GM21360 (cell line): ENCODE results near the gene ZNF700.
"Not testable (repeated sequence)": the region's sequence is repeated elsewhere in the genome, so short reads cannot be mapped to it uniquely, and the experiment has no call there.

Experiments used
- ATAC-seq: cut with Tn5 transposase; IDR thresholded peaks from one replicate; pipeline ENCODE4 v1.9.1; 2021; ENCODE audit warnings: mild to moderate bottlenecking, moderate library complexity; ENCODE audit not compliant: unreplicated experiment

ZNF700 gene

GRCh38 chr19:11938383-11938782 is 13.5 kb downstream of the ZNF700 start:
- ATAC-seq: not testable (repeated sequence)

GRCh38 chr19:11941361-11941887 is 16.5 kb downstream of the ZNF700 start:
- ATAC-seq: not testable (repeated sequence)

DNA sequence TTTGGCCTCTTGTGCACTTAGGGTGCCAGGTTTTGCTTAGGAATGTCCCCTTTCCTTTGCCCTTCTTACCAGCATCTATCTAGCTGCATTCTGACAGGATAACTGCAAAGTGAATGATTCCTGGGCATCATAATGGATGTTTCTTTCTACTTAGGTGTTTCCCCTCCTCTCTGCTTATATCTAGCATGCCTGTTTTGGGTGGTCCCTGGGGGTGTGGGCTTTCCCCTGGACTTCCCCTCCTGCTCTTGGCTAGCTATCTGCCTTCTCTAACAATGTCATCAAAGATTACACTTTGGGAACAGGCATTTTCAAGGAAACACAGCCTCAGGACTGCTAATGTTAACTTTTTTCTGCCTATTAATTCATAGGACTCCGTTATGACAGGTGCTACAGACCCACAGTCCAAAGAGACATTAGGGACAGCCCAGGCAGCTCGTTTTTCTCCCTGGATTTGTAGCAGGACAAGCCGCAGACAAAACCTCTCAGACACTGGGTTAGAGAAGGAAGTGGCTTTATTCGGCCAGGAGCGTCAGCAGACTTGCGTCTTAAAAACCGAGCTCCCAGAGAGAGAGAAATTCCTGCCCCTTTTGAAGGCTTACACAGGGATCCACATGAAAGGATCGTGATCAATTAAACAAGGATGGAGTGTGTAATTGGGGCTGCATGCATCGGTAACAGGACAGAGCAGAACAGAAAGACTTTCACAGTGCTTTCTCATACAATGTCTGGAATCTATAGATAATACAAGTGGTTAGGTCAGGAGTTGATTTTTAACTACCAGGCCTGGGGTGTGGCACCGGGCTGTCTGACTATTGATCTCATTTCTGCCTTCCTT is 17.3 kb downstream of the ZNF700 start:
- ATAC-seq: no peak

GRCh38 chr19:11942843-11943108 is 17.9 kb downstream of the ZNF700 start:
- no peak for ATAC-seq

- no peak for ATAC-seq
These were observed 19.7 kb downstream of the ZNF700 start for GRCh38 chr19:11944656-11945055.

GRCh38 chr19:11948646-11949045 is 23.7 kb downstream of the ZNF700 start:
- ATAC-seq: no peak

- ATAC-seq: no peak
These were observed 24.3 kb downstream of the ZNF700 start for GRCh38 chr19:11949201-11949600.

DNA sequence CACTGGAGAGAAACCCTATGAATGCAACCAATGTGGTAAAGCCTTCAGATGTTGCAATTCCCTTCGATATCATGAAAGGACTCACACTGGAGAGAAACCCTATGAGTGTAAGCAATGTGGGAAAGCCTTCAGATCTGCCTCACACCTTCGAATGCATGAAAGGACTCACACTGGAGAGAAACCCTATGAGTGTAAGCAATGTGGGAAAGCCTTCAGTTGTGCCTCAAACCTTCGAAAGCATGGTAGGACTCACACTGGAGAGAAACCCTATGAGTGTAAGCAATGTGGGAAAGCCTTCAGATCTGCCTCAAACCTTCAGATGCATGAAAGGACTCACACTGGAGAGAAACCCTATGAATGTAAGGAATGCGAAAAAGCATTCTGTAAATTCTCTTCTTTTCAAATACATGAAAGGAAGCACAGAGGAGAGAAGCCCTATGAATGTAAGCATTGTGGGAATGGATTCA is 24.7 kb downstream of the ZNF700 start:
- ATAC-seq: not testable (repeated sequence)

DNA sequence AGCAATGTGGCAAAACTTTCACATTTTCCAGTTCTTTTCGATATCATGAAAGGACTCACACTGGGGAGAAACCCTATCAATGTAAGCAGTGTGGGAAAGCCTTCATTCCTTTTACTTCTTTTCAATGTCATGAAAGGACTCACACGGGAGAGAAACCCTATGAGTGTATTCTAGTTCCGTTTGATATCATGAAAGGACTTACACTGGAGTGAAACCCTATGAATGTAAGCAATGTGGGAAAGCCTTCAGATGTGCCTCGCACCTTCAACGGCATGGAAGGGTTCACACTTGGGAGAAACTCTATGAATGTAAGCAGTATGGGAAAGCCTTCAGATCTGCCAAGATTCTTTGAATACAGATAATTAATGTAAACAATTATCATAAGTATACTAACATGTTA is 25.4 kb downstream of the ZNF700 start:
- ATAC-seq: no peak

DNA sequence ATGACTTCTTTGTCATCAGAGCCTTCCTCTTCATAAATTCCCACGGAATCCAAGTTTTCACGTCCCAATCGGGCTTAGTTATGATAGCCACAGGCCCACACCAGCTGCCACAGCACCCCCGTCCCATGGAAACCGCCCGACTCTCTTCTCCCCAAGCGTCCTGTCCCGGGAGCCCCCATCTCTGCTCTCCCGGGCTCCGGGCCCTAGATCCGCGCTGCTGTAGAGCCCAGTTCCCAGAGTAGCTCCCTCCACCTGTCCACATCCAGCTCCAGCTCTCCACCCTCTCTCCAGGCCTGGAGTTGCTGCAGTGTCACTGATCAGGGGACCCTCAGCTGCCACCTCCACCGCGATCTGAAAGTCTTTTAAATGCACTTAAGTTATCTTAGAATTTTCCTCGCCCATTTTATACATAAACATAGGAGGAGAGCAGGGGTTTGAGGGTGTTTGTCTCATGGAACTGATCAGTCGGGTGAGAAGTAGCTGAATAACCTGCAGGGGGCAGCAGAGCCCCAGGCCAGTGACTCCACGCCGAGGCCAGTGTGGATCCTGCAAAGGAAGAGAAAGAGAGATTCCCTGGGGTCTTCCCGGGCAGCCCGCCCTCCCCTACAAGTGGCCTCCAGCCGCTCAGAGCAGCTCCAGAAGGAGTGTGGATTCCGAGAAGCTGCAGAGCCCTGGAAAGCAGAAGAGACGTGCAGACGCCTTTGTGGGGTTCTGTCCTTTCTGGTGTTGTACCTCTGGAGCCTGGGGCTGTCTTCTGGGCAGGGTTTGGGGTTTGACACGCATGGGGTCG is 38.9 kb downstream of the ZNF700 start:
- peak; percentile 35 for ATAC-seq

DNA sequence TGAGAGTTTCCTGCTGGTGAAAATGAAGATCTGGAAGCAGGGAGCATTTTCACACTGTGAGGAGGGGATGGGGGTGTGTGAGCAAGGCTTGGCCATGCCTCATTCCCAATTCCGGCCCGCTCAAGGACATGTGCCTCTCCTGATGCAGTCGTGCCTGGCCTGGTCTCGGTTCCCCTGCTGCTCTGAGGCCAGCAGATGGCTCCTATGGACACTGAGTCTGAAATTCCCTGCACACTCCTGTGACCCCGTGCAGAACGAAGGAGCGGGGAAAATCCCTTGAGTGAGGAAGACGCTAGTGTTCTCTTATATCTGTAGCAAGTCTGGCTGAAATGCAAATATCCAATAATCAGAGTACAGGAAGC is 39.6 kb downstream of the ZNF700 start:
- no peak for ATAC-seq

DNA sequence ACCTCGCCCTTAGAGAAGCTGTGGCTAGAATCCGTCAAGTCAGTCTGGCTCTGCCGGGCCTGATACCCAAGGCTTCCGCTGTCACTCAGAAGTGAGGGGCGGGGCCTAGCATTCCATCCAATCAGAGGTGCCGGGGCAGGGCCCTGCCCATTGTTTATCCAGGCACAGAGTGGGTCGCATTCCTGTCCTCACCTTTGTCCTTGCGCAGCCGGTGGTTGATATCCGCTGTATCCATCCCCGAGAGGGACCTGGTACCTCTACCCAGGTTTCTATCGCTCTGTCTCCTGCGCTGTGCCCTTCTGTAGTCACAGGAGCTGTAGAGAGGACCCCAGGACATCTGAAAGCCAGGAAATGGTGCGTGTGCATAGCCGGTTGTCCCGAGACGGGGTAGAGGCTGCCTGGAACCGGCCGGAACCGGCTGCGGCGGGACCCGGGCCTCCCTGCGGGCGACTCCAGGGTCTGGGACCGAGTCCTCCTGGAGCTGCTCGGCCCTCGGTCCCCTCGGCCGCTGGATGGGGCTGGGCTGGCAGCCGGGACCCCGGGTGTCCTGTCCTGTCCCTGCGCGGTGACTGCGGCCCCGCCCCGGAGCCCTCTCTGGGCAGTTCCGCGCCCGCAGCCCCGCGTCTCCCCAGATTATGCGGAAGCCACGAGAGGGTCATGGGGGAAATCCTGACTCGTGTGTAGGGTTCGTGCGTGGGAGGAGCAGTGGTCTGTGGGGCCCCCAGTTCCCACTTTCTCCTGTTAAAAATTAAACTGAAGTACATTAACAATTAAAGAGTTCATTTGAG is 40.1 kb downstream of the ZNF700 start, which contains the start of gene ZNF763:
Gene ZNF763, plus strand, starts transcription at position 183 of the 788 bp plus-strand sequence. Its CDS starts 169 bp downstream, at position 352.
- peak; percentile 73 for ATAC-seq

GRCh38 chr19:11970174-11970573 is 45.3 kb downstream of the ZNF700 start:
- no peak for ATAC-seq

DNA sequence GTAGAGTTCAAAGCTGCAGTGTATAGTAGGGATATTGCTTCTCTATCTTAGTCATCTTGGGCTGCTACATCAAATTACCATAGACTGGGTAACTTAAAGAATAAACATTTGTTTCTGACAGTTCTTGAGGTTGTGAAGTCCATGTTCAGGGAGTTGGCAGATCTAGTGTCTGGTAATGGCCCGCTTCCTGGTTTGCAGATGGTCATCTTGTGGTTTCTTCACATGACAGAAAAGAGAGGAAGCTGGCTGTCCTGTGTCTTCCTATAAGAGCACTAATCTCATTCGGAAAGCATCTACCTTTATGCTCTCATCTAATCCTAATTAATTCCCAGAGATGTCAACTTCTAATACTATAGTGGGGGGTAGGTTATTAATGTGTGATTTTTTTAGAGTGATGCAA is 46.1 kb downstream of the ZNF700 start:
- ATAC-seq: no peak

GRCh38 chr19:11973019-11973810 is 48.3 kb downstream of the ZNF700 start:
- ATAC-seq: no peak

DNA sequence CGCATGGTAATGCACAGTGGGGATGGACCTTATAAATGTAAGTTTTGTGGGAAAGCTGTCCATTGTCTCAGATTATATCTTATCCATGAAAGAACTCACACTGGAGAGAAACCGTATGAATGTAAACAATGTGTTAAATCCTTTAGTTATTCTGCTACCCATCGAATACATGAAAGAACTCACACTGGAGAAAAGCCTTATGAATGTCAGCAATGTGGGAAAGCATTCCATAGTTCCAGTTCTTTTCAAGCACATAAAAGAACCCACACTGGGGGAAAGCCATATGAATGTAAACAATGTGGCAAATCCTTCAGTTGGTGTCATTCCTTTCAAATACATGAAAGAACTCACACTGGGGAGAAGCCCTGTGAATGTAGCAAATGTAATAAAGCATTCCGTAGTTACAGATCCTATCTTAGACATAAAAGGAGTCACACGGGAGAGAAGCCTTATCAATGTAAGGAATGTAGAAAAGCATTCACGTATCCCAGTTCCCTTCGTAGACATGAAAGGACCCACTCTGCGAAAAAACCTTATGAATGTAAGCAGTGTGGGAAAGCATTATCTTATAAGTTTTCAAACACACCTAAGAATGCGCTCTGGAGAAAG is 53.7 kb downstream of the ZNF700 start:
- no peak for ATAC-seq

- no peak for ATAC-seq
These were observed 54.6 kb downstream of the ZNF700 start for GRCh38 chr19:11979527-11979926.

GRCh38 chr19:11982526-11982925 is 57.6 kb downstream of the ZNF700 start:
- ATAC-seq: no peak

DNA sequence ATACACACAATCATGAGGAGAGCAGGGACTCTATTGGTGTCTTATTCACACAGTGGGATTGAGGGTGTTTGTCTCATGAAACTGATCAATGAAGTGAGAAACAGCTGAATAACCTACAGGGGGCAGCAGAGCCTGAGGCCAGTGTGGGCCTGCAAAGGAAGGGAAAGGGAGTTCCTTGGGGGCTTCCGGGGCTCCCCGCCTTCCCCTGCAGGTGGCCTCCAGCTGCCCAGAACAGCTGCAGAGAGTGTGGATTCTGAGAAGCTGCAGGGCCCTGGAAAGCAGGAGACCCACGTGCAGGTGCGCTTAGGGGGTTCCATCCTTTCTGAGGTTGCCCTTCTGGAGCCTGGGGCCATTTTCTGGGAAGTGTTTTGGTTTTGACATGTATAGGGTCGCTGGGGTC is 60.1 kb downstream of the ZNF700 start:
- ATAC-seq: no peak

DNA sequence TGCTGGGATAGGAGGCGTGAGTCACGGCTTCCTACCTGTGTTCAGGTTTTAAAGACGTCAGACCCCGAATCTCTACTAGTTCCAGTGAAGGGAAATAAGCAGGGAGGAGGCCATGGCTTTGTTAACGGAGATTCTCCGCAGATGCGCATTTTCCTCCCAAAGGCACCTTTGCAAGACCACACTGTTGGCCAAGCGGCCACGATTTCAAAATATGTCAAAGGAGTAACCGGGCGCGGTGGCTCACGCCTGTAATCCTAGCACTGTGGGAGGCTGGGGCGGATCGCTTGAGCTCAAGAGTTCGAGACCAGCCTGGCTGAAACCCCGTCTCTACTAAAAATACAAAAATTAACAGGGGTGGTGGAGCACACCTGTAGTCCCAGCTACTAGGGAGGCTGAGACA is 61.8 kb downstream of the ZNF700 start:
- no peak for ATAC-seq
